Measurements from ENCODE around the gene ANAPC15.

ANAPC15 gene

GRCh38 chr11:72125956-72126355 is 13.5 kb upstream of the ANAPC15 start:
- no peak for DNase-seq (ENCODE audit: low read depth)

- no peak for DNase-seq (ENCODE audit: low read depth)
Observed at GRCh38 chr11:72124046-72124445, 11.6 kb upstream of the ANAPC15 start.

- no peak for DNase-seq (ENCODE audit: low read depth)
Observed at GRCh38 chr11:72123117-72123653, 10.7 kb upstream of the ANAPC15 start.

- DNase-seq (ENCODE audit: low read depth): no peak
Observed at GRCh38 chr11:72122607-72123006, 10.1 kb upstream of the ANAPC15 start.

GRCh38 chr11:72120930-72121329 is 8.4 kb upstream of the ANAPC15 start:
- no peak for DNase-seq (ENCODE audit: low read depth)

- no peak for DNase-seq (ENCODE audit: low read depth)
Observed at GRCh38 chr11:72119198-72119597, 6.7 kb upstream of the ANAPC15 start.

- DNase-seq (ENCODE audit: low read depth): no peak
Observed at GRCh38 chr11:72116019-72116755, 3.7 kb upstream of the ANAPC15 start.

- DNase-seq (ENCODE audit: low read depth): no peak
Observed at GRCh38 chr11:72114570-72114969, 2.1 kb upstream of the ANAPC15 start.

- DNase-seq (ENCODE audit: low read depth): no peak
Observed at GRCh38 chr11:72112978-72113808, 698 bp upstream of the ANAPC15 start.

- DNase-seq (ENCODE audit: low read depth): no peak
Observed at GRCh38 chr11:72111300-72112142, 974 bp downstream of the ANAPC15 start.

- no peak for DNase-seq (ENCODE audit: low read depth)
Observed at GRCh38 chr11:72105888-72106287, 6.6 kb downstream of the ANAPC15 start, which contains the start of gene TOMT. Gene TOMT (plus strand): TSS chr11:72105924. CDS start chr11:72105952, 28 bp downstream.

- DNase-seq (ENCODE audit: low read depth): no peak
Observed at GRCh38 chr11:72103754-72104167, 8.7 kb downstream of the ANAPC15 start.

GRCh38 chr11:72102946-72103753 is 9.3 kb downstream of the ANAPC15 start, which contains the start of gene LAMTOR1:
Gene LAMTOR1 (minus strand): TSS chr11:72103297. CDS start chr11:72103224, 73 bp downstream.
- DNase-seq (ENCODE audit: low read depth): peak; percentile 93

GRCh38 chr11:72102631-72102945 is 9.9 kb downstream of the ANAPC15 start:
- no peak for DNase-seq (ENCODE audit: low read depth)

- no peak for DNase-seq (ENCODE audit: low read depth)
Observed at GRCh38 chr11:72102162-72102561, 10.3 kb downstream of the ANAPC15 start.

GRCh38 chr11:72100462-72100861 is 12.0 kb downstream of the ANAPC15 start:
- DNase-seq (ENCODE audit: low read depth): no peak

GRCh38 chr11:72100009-72100408 is 12.5 kb downstream of the ANAPC15 start:
- DNase-seq (ENCODE audit: low read depth): no peak

GRCh38 chr11:72098741-72099140 is 13.8 kb downstream of the ANAPC15 start:
- DNase-seq (ENCODE audit: low read depth): no peak

- DNase-seq (ENCODE audit: low read depth): no peak
Observed at GRCh38 chr11:72091292-72091691, 21.2 kb downstream of the ANAPC15 start.

GRCh38 chr11:72088076-72088808 is 24.3 kb downstream of the ANAPC15 start:
- DNase-seq (ENCODE audit: low read depth): no peak
